ENCODE data around the gene ONECUT1.

Gene ONECUT1

DNA sequence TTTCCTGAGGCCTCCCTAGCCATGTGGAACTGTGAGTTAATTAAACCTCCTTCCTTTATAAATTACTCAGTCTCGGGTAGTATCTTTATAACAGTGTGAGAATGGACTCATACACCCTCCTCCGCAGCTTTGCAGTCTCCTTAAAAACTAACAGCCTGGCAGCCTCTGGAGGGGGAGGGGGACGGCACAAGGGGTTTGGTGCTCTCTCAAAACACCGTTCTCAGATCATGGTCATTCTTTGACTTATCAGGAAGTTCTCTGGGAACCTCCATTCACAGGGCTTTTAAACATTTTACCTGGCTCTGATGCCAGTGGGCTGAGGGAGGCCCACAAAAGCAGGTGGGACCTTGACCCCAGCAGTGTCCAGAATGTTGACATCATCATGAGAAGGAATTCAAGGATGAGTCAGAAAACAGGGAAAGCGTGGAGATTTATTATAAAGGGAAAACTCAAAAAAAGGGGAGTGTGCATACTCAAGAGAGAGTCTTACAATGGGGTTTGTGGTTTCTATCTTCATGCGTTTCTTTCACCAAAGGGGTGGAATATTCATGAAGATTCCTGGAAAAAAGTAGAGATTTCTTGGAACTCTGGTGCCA is 43.9 kb downstream of the ONECUT1 start:
- TF ChIP-seq CTCF (conservative IDR thresholded peaks at IDR 0.05), result no peak
- H3K27ac ChIP-seq, result no peak overlapping the region

DNA sequence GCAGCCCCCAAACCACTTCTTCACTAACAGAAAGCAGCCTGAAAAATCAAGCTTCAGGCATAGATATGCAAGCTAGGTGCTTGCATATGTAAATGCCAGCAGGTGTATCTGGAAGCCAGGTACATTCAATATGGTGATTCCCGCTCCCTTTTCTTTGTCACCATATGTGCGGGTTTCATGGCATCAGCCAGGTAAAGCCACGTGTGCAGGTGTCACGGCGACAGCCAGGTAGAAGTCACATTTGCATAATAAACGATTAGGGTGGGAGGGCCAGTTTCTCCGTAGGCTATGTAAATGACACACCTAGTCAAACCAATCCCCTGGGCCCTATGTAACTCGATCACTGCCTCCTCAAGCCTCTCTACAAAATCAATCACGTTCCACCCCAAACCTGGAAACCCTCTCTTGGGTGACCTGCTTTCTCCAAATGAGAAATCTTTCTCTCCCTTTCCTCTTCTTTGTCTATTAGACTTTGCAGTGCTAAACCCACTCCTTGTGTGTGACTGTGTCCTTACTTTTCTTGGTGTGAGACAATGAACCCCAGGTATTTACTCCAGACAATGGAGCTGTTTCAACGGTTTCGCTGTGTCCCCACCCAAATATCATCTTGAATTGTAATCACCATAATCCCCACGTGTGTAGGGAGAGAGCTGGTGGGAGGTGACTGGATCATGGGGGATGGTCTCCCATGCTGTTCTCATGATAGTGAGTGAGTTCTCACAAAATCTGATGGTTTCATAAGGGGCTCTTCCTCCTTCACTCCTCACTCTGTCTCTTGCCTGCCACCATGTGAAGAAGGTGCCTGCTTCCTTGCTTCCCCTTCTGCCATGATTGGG is 44.6 kb downstream of the ONECUT1 start:
- H3K27ac ChIP-seq, result no peak overlapping the region
- no peak for TF ChIP-seq CTCF (conservative IDR thresholded peaks at IDR 0.05)

DNA sequence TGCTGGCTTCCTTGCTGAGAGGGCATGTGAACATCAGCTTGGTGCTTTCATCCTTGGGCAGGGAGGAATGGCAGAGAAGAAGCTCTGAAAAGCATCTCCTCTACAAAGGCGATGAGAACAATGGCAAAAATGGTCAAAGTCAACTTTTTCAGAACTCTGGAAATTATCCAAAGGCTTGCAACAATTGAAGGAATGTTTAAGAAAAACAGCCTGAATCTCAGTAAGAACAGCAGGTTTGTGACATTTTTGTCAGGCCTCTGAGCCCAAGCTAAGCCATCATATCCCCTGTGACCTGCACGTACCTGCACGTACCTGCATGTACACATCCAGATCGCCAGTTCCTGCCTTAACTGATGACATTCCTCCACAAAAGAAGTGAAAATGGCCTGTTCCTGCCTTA is 51.8 kb downstream of the ONECUT1 start:
- H3K27ac ChIP-seq, result no peak overlapping the region
- no peak for TF ChIP-seq CTCF (conservative IDR thresholded peaks at IDR 0.05)

GRCh38 chr15:52737720-52738119 is 52.4 kb downstream of the ONECUT1 start:
- H3K27ac ChIP-seq, result no peak overlapping the region
- TF ChIP-seq CTCF (conservative IDR thresholded peaks at IDR 0.05), result no peak

DNA sequence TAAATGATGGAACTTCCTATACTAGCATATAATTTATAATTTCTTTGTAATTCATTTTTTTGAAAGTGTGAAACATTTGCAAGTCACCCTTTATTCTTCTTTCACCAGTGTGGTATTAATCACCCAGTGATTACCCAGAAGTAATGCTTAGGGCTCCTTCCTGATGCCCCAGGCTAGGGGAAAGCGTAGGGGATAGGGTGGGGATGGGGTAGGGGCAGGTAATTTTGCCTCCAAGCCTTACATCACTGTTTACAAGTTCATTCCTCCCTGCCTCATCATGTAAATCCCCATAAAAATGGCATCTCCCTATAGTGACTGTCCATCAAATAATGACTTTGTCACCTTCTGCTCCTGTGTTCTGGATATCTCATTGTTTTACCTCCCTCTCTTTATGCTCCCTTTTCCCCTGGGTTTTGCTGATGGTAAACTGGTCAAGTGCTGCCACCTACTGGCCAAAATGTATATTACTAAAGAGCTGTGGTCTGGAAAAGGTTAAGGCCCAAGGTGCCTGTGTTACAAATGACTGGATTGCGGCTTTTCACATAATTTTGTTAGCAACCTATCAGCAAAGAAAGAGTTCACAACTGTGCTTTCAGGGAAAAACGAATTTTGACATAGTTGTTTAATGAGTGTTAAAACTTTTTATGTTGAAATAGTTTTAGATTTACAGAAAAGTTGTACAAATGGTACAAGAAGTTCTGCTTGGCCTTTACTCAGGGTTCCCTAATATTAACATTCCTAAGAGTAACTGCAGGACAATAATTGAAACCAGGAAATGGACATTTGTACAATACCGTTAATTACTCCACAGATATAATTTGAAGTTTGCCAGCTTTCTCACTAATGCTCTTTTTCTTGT is 54.7 kb downstream of the ONECUT1 start:
- peak; percentile 78 for TF ChIP-seq CTCF (conservative IDR thresholded peaks at IDR 0.05)
- no peak overlapping the region for H3K27ac ChIP-seq

DNA sequence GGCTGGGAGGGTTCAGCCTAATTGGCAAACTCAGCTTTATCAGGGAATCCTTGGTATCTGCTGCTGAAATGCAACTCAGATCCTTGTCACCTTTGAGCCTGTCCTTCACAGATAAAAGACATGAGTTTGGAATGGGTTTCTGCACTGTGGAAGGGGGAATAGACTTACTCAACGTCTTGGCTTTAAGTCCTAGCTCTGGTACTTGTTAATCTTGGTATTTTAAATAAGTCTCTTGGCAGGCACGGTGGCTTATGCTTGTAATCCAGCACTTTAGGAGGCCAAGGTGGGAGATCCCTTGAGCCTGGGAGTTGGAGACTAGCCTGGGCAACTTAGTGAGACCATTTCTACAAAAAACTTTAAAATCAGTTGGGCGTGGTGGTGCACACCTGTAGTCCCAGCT is 55.8 kb downstream of the ONECUT1 start:
- H3K27ac ChIP-seq, result no peak overlapping the region
- TF ChIP-seq CTCF (conservative IDR thresholded peaks at IDR 0.05), result no peak

DNA sequence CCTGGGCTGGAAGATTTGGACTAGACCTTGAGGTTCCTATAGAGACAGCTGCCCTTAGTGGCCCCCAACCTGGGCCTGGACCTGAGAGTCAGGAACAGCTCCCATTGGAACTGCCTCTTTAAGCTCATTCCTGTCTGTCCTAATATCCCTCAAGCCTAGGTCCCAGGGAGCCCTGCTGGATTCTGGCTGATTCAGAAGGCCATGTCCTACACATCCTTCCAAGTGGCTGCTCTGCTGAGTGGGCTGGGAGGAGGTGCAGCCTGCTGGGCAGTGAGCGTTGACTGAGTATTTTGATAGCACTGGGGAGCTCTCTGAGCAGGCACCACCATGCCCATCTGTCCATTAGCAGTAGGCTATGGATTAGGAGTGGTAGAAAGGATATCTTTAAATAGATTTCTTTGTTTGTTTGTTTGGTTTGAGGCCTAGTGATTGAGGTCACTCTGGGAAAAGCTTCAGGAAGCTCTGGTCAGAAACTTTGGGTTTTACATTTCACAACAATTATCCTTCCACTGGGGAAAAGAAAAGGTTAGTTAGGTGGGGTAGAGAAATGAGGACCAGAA is 56.4 kb downstream of the ONECUT1 start:
- H3K27ac ChIP-seq, result no peak overlapping the region
- no peak for TF ChIP-seq CTCF (conservative IDR thresholded peaks at IDR 0.05)
